Immature natural killer cell (primary cell): Measurements from ENCODE around the gene AHNAK2. TPM values are rescaled to one million over a fixed set of nuclear protein-coding genes. Genes with fewer than 3 reads are reported as not detected.

ENCODE experiments used
- DNase-seq, 3 donors: peaks; one replicate each; pipeline ENCODE4 v3.0.0; 2022; ENCODE audit warnings: mixed read lengths in 1 of 3
- H3K27ac Mint-ChIP-seq, 6 donors: one replicate each; pipeline ENCODE4 v1.8.0; 2020; ENCODE audit warnings: mixed read lengths in 6 of 6, mild to moderate bottlenecking in 5 of 6, inconsistent platforms in 4 of 6, moderate library complexity in 3 of 6
- H3K27me3 Mint-ChIP-seq, 3 donors: one replicate each; pipeline ENCODE4 v1.8.0; 2020 to 2021; ENCODE audit warnings: low read depth in 3 of 3, mild to moderate bottlenecking in 3 of 3, mixed read lengths in 3 of 3, moderate library complexity in 3 of 3, inconsistent platforms in 1 of 3
- H3K36me3 Mint-ChIP-seq, 3 donors: one replicate each; pipeline ENCODE4 v1.8.0; 2020; ENCODE audit warnings: mixed read lengths in 3 of 3, inconsistent platforms in 2 of 3, mild to moderate bottlenecking in 2 of 3
- H3K4me1 Mint-ChIP-seq, 2 donors: one replicate each; pipeline ENCODE4 v1.8.0; 2020; ENCODE audit warnings: inconsistent platforms in 2 of 2, mild to moderate bottlenecking in 2 of 2, mixed read lengths in 2 of 2, moderate library complexity in 1 of 2
- H3K4me3 Mint-ChIP-seq, 5 donors: one replicate each; pipeline ENCODE4 v1.8.0; 2020; ENCODE audit warnings: mild to moderate bottlenecking in 5 of 5, mixed read lengths in 5 of 5, inconsistent platforms in 3 of 5, moderate library complexity in 3 of 5
- H3K9me3 Mint-ChIP-seq, 6 donors: one replicate each; pipeline ENCODE4 v1.8.0; 2020; ENCODE audit warnings: mild to moderate bottlenecking in 6 of 6, mixed read lengths in 6 of 6, inconsistent platforms in 4 of 6, moderate library complexity in 3 of 6
- polyA plus RNA-seq, 3 donors: library from polyadenylated mRNA; unstranded; fragments of 300-500 nt; fragmentation: Illumina TruSeq; gene quantifications; one replicate each; pipeline ENCODE4 v1.2.3, GENCODE V29; 2021

AHNAK2 gene
- polyA plus RNA-seq, 3 donors from 2014 or later, result not detected

- Mint-ChIP-seq H3K27me3 (peaks cover 4 to 6% (median 5%) of the 10 kb centered on the region in 3 donors), H3K9me3 (no peaks in the 10 kb centered on the region), H3K4me1 (peaks cover 5% of the 10 kb centered on the region in 2 donors), H3K36me3 (no peaks in the 10 kb centered on the region), H3K27ac (no peak overlapping the region), H3K4me3 (no peak overlapping the region)
- DNase-seq, result no peak
These were observed 11.2 kb upstream of the AHNAK2 start for GRCh38 chr14:104989236-104989950.

- Mint-ChIP-seq H3K27me3 (peaks cover 3 to 7% (median 4%) of the 10 kb centered on the region in 3 donors), H3K9me3 (no peaks in the 10 kb centered on the region), H3K4me1 (peaks cover 5 to 7% of the 10 kb centered on the region in 2 donors), H3K4me3 (peak overlapping the region; percentile 52 to 79 (median 73)), H3K27ac (peak overlapping the region in 5 of 6 donors; percentile 61 to 90 (median 72)), H3K36me3 (peaks cover 0 to 3% (median 0%) of the 10 kb centered on the region in 3 donors)
- DNase-seq, result no peak
These were observed 8.5 kb upstream of the AHNAK2 start for GRCh38 chr14:104986487-104987164.

- peaks cover 5 to 7% of the 10 kb centered on the region in 2 donors for H3K4me1 Mint-ChIP-seq
- peak within 1 kb of the TSS in 5 of 6 donors; percentile 71 to 90 (median 76) for H3K27ac Mint-ChIP-seq
- H3K4me3 Mint-ChIP-seq, result peak within 1 kb of the TSS; percentile 73 to 85 (median 77)
- peaks cover 0 to 3% (median 0%) of the 10 kb centered on the region in 3 donors for H3K36me3 Mint-ChIP-seq
- H3K27me3 Mint-ChIP-seq, result peaks cover 3 to 7% (median 4%) of the 10 kb centered on the region in 3 donors
- no peaks in the 10 kb centered on the region for H3K9me3 Mint-ChIP-seq
- peak; percentile 90 to 93 (median 92) for DNase-seq
These were observed 7.7 kb upstream of the AHNAK2 start, which contains the start of gene CLBA1 for GRCh38 chr14:104985675-104986486. TSS of gene CLBA1 (plus strand) at chr14:104985788. CDS start at chr14:104986432, 644 bp downstream.

- no peak for DNase-seq
- Mint-ChIP-seq H3K27ac (peak overlapping the region in 5 of 6 donors; percentile 53 to 90 (median 76)), H3K4me3 (peak overlapping the region; percentile 67 to 85 (median 76)), H3K27me3 (peaks cover 1 to 7% (median 3%) of the 10 kb centered on the region in 3 donors), H3K4me1 (peaks cover 5 to 7% of the 10 kb centered on the region in 2 donors), H3K36me3 (peaks cover 0 to 3% (median 0%) of the 10 kb centered on the region in 3 donors), H3K9me3 (no peaks in the 10 kb centered on the region)
These were observed 6.1 kb upstream of the AHNAK2 start for GRCh38 chr14:104984056-104984894.

GRCh38 chr14:104983231-104983721, 5.1 kb upstream of the AHNAK2 start:
- H3K27me3 Mint-ChIP-seq, result peaks cover 1 to 11% (median 5%) of the 10 kb centered on the region in 3 donors
- H3K36me3 Mint-ChIP-seq, result peaks cover 0 to 3% (median 0%) of the 10 kb centered on the region in 3 donors
- DNase-seq, result no peak
- no peaks in the 10 kb centered on the region for H3K9me3 Mint-ChIP-seq
- no peak overlapping the region for H3K4me3 Mint-ChIP-seq
- H3K27ac Mint-ChIP-seq, result peak overlapping the region in 3 of 6 donors; percentile 15 to 87 (median 71)
- peaks cover 5 to 7% of the 10 kb centered on the region in 2 donors for H3K4me1 Mint-ChIP-seq

- Mint-ChIP-seq H3K4me3 (no peak overlapping the region), H3K36me3 (peaks cover 0 to 3% (median 0%) of the 10 kb centered on the region in 3 donors), H3K4me1 (peaks cover 7 to 8% of the 10 kb centered on the region in 2 donors), H3K9me3 (no peaks in the 10 kb centered on the region), H3K27ac (no peak overlapping the region), H3K27me3 (peaks cover 3 to 11% (median 6%) of the 10 kb centered on the region in 3 donors)
- no peak for DNase-seq
These were observed 4.5 kb upstream of the AHNAK2 start for GRCh38 chr14:104982548-104983230.

GRCh38 chr14:104981699-104982541, 3.7 kb upstream of the AHNAK2 start:
- H3K4me3 Mint-ChIP-seq, result no peak overlapping the region
- DNase-seq, result no peak
- no peak overlapping the region for H3K27ac Mint-ChIP-seq
- H3K9me3 Mint-ChIP-seq, result no peaks in the 10 kb centered on the region
- H3K4me1 Mint-ChIP-seq, result peaks cover 6 to 13% of the 10 kb centered on the region in 2 donors
- H3K27me3 Mint-ChIP-seq, result peaks cover 3 to 11% (median 4%) of the 10 kb centered on the region in 3 donors
- H3K36me3 Mint-ChIP-seq, result peaks cover 0 to 3% (median 0%) of the 10 kb centered on the region in 3 donors

GRCh38 chr14:104980611-104981531, 2.7 kb upstream of the AHNAK2 start:
- H3K27ac Mint-ChIP-seq, result no peak overlapping the region
- no peak for DNase-seq

GRCh38 chr14:104979758-104980610, 1.8 kb upstream of the AHNAK2 start:
- DNase-seq, result no peak
- H3K27ac Mint-ChIP-seq, result peak overlapping the region in 1 of 6 donors; percentile 9

More at GRCh38 chr14:104980611-104981531, 2.7 kb upstream of the AHNAK2 start:
- H3K36me3 Mint-ChIP-seq, result peaks cover 0 to 3% (median 0%) of the 10 kb centered on the region in 3 donors
- H3K4me3 Mint-ChIP-seq, result no peak overlapping the region
- H3K4me1 Mint-ChIP-seq, result peaks cover 11 to 12% of the 10 kb centered on the region in 2 donors
- H3K9me3 Mint-ChIP-seq, result peaks cover 0 to 2% (median 0%) of the 10 kb centered on the region in 6 donors
- peaks cover 6 to 11% (median 7%) of the 10 kb centered on the region in 3 donors for H3K27me3 Mint-ChIP-seq

More at GRCh38 chr14:104979758-104980610, 1.8 kb upstream of the AHNAK2 start:
- Mint-ChIP-seq H3K36me3 (peaks cover 0 to 3% (median 0%) of the 10 kb centered on the region in 3 donors), H3K9me3 (peaks cover 0 to 2% (median 0%) of the 10 kb centered on the region in 6 donors), H3K4me3 (peak overlapping the region in 4 of 5 donors; percentile 0 to 71 (median 6)), H3K4me1 (peaks cover 12 to 13% of the 10 kb centered on the region in 2 donors), H3K27me3 (peaks cover 5 to 11% (median 7%) of the 10 kb centered on the region in 3 donors)
